Neutrophil (primary cell): ENCODE data around the gene MCOLN2.

Experiments used
- H3K27ac ChIP-seq: fragments of 200-600 bp; sonication (generic); 2 replicates; pipeline ENCODE4 v1.5.1; 2016; ENCODE audit warnings: mild to moderate bottlenecking, moderate library complexity
- H3K27me3 ChIP-seq: fragments of 200-600 bp; sonication (generic); 2 replicates; pipeline ENCODE4 v1.6.0; 2016; ENCODE audit warnings: mild to moderate bottlenecking
- H3K36me3 ChIP-seq: fragments of 200-600 bp; sonication (generic); 2 replicates; pipeline ENCODE4 v1.5.1; 2017
- H3K4me1 ChIP-seq, 2 experiments: fragments of 200-600 bp in 1 of 2; sonication (generic) in 1 of 2; 1 replicate in 1 of 2; 2 replicates in 1 of 2; pipeline versions ENCODE4 v1.5.1 to v1.6.1; 2013 to 2016; ENCODE audit warnings: low read depth in 1 of 2, low read length in 1 of 2, mild to moderate bottlenecking in 1 of 2, moderate library complexity in 1 of 2; ENCODE audit not compliant: control insufficient read depth in 1 of 2, insufficient read depth in 1 of 2
- H3K4me3 ChIP-seq, 2 experiments: fragments of 200-600 bp in 1 of 2; sonication (generic) in 1 of 2; 1 replicate in 1 of 2; 2 replicates in 1 of 2; pipeline ENCODE4 v1.5.1; 2013 to 2016; ENCODE audit warnings: low read depth in 1 of 2, low read length in 1 of 2, mild to moderate bottlenecking in 1 of 2, moderate library complexity in 1 of 2
- H3K9me3 ChIP-seq: fragments of 200-600 bp; sonication (generic); 2 replicates; pipeline ENCODE4 v1.5.1; 2016
- CTCF ChIP-seq: fragments of 200-600 bp; sonication (generic); IDR thresholded peaks from 2 replicates; pipeline ENCODE4 v1.5.1; 2016; ENCODE audit warnings: antibody characterized with exemption

MCOLN2 gene

DNA sequence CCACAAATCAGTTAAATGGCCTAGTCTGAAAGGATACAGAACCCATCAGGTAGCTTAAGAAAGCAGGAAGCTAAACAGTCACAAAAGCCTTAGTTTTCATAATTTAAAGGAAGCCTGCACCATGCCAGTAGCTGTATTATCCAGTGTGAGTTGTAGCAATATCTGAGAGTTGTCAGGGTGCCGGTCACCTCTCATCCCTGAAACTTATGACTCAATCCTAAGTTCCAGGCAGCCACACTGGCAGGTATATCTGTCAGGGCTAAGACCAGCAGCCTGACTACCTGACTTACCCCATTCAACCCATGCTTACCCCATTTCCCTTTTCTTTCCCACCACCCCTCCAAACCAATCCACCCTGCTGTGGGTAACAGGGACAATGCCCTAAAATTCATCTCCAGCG is 66.1 kb downstream of the MCOLN2 start:
- no peaks in the 10 kb centered on the region for H3K36me3 ChIP-seq
- no peak overlapping the region for H3K4me3 ChIP-seq
- H3K27ac ChIP-seq, result no peak overlapping the region
- H3K27me3 ChIP-seq, result no peaks in the 10 kb centered on the region
- H3K9me3 ChIP-seq, result no peaks in the 10 kb centered on the region
- no peak for TF ChIP-seq CTCF
- no peaks in the 10 kb centered on the region for H3K4me1 ChIP-seq

- Histone ChIP-seq H3K27me3 (no peaks in the 10 kb centered on the region), H3K4me1 (no peaks in the 10 kb centered on the region), H3K27ac (no peak overlapping the region), H3K36me3 (no peaks in the 10 kb centered on the region), H3K9me3 (no peaks in the 10 kb centered on the region), H3K4me3 (no peak overlapping the region)
- TF ChIP-seq CTCF, result no peak
Measured at GRCh38 chr1:84930329-84930728, 66.6 kb downstream of the MCOLN2 start.

DNA sequence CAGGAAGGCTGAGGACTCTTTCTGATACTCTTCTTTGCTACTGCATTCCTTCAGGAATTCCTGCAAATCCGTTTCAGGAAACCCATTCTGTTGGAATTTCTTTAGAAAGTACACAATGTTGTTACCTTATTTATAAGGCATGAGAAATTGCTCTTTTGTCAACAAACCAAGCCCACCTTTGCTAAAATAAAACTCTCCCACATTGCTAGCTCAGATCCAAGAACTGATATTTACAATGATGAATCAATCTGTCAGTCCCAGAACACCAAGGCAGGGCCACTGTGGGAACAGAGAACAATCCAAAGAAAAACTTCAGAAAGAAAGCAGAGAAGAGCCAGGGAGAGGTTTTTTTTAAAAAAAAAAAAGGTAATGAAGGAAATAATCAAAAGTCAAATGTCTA is 67.3 kb downstream of the MCOLN2 start:
- H3K9me3 ChIP-seq, result no peaks in the 10 kb centered on the region
- H3K27ac ChIP-seq, result no peak overlapping the region
- H3K36me3 ChIP-seq, result no peaks in the 10 kb centered on the region
- H3K4me1 ChIP-seq, result no peaks in the 10 kb centered on the region
- H3K27me3 ChIP-seq, result no peaks in the 10 kb centered on the region
- H3K4me3 ChIP-seq, result no peak overlapping the region
- TF ChIP-seq CTCF, result no peak

DNA sequence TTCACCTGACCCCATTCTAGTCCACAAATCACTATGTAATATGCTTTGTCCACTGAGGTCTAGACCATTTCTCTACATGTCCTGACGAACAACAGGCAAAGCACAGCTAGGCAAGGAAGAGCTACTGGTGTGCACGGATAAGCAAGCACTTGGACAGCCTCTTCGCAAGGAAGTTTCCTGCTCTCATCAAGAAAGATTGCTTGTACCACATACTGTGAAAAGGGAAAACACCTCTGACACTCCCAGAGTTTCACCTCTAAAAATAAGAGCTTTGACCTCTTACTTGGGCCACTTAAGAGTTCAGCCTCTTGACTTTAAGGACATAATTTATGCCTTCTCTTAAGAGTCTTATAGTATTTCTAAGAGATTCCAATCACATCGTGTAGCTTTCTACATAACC is 67.9 kb downstream of the MCOLN2 start:
- no peak for TF ChIP-seq CTCF
- Histone ChIP-seq H3K27ac (no peak overlapping the region), H3K4me3 (no peak overlapping the region)

DNA sequence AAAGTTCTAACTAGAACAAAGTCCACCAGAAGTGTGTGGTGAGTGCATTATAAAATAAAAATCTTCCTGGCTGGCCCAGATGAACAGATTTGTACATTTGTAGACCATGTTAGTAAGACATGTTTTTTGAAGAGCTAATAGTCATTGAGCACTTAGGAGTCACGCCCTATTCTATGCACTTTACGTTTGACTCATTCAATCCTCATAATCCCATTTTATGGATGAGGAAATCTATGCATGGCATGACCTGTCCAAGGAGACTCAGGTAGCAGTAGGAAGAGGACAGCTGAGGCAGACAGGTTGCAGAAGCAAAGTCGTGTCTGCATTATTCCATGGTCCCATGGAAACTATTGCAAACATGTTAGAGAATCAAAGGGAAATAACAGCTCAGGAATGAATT is 73.6 kb downstream of the MCOLN2 start:
- Histone ChIP-seq H3K9me3 (no peaks in the 10 kb centered on the region), H3K36me3 (no peaks in the 10 kb centered on the region)

More for the DNA sequence above, 67.9 kb downstream of the MCOLN2 start:
- Histone ChIP-seq H3K27me3 (no peaks in the 10 kb centered on the region), H3K4me1 (no peaks in the 10 kb centered on the region), H3K9me3 (no peaks in the 10 kb centered on the region), H3K36me3 (no peaks in the 10 kb centered on the region)

More for the DNA sequence above, 73.6 kb downstream of the MCOLN2 start:
- H3K4me1 ChIP-seq, result no peaks in the 10 kb centered on the region
- no peak overlapping the region for H3K27ac ChIP-seq
- no peak for TF ChIP-seq CTCF
- H3K27me3 ChIP-seq, result no peaks in the 10 kb centered on the region
- no peak overlapping the region for H3K4me3 ChIP-seq
